ENCODE data around the gene PANK1.
"Not testable (repeated sequence)": the region's sequence is repeated elsewhere in the genome, so short reads cannot be mapped to it uniquely, and the experiment has no call there.

PANK1 gene

DNA sequence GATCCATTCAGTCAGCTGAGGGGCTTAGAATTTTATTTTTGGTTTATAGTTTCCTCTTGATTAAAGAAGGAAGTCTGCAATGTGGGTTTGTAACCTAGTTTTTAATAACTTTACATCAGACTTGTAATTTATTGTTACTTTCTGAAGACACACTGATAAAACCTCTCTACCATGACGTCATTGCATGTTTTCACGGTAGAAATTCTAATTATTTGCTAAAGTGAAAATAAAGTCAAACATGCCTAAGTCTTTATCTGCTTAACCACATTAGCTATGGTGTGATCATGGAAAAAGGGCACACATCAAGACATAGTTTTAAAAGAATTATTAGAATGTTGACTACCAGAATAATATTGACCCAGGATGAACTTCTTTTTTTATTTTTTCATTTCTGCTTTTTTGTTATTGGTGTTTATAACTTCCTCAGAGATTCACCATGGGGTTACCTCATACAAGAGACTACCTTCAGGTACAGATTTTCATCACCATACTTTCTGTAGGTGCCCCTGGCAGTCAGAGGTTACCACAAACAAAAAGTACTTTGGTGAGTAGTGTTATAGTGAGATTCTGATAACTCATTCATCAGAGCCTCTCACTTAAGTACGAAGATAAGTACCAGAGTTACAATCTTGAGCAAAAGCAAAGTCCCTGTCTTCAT is 7.0 kb upstream of the PANK1 start:
- no peak for DNase-seq

DNA sequence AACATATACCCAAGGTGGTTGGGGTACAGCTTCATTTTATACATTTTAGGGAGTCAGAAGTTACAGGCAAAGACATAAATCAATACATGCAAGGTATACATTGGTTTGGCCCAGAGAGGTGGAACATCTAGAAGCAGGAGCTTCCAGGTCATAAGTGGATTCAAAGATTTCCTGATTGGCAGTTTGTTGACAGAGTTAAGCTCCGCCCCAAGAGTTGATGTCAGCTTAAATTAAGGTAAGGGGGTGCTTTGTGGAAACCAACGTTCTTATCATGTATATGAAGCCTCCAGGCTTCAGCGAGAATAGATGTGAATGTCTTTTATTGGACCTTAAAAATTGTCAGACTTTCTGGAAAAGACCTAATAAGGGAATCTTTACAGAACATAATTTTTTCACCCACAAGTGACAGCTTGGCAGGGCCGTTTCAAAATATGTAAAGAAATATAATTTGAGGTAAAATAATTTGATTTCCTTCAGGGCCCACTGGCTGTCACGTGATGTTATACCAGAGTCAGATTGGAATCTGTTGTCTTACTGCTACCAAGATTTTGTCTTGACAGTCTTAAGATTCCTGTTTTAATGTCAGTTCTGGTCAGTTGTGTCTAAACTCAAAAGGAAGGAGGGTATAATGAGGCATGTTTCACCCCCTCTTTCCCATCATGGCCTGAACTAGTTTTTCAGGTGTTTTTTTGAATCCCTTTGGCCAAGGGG is 6.3 kb upstream of the PANK1 start:
- DNase-seq, result no peak

DNA sequence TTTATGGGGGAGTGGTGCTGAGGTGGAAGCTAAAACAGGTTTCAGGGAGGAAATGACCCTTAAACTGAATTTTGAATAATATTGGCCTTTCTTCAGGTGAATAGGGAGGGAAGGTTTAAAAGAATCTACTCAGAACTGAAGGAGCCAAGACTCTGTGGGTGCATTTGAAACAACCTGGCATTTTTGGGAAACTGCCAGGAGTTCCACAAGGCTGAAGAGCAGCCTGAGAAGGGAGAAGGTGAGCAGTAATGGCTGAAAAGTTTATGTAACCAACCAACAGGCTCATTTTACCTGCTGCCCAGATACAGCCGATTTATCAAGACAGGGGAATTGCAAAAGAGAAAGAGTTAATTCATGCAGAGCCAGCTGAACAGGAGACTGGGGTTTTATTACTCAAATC is 4.0 kb upstream of the PANK1 start:
- no peak for DNase-seq

- DNase-seq, result no peak
These were observed 3.0 kb upstream of the PANK1 start for GRCh38 chr10:89648074-89648473.

- DNase-seq, result no peak
These were observed 2.0 kb upstream of the PANK1 start for GRCh38 chr10:89646889-89647657.

- no peak for DNase-seq
These were observed 715 bp upstream of the PANK1 start for GRCh38 chr10:89645742-89646172.

DNA sequence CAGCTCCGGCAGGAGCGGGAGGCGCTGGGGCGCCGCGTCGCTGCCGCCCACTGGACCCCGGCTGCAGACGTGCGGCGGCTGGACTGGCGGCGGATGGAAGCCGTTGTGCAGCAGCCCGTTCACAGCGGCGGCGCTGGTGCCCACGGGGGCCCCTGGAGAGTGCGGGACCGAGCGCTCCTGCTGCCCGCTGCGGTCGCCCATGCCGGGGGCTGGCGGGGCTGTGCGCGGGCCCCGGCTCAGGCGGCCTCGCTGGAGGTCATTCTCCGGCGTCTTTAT is 413 bp downstream of the PANK1 start:
- no peak for DNase-seq

DNA sequence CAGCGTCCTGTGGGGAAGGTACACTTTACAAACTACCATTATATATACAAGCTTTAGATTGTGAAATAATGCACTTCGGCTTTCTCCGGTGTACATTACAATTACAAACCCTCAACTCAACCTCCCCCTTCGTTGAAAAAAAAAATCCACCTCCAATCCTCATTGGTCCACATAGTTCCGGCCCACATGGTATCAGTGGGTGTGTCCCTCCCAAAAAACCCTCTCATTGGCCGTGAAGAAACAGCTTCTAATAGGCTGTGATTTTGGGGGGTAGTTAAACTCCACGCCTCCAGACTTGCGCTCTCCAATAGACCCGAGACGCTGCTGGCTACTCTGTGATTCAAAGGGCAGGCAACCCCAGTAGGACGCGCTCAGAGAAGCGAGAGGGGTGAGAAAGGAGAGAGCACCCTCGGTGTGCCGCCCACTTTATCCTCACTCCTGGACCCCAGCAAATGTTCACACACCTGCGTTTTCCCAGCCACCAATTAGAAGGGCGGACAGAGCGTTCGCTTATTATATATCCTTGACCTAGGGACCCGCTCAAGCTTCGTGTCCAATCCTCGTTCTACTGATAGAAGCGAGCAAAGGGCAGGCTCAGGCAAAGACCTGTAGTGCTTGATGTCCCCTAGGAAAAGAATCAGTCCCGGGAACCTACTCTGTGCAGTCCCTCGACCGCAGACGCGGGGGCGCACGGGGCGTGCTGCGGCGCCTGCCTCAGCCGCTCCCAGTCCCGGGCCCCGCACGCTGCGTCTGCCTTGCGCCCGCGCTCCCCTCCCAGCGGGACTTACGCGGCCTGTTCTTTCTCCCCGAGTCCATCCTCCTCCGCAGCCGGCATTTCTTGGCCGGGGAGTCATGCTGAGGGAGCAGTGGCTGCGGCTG is 991 bp downstream of the PANK1 start:
- peak; percentile 93 for DNase-seq

DNA sequence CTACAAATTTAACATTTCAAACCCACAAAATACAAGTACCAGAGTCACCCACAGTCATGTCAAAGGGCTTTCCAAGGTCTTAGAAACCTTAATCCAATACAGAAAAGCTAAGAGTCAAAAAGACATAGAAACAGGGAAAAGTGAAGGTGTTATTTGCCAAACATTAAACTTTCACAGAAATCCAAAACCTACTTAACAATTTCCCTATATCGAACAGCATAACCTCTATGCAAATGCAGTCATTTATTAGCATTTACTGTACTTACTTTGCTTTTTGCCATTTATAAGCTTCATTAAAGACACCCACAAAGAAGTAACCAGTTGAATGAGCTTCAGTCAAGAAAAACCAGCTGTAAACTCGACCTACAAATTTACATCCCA is 1.6 kb downstream of the PANK1 start:
- DNase-seq, result no peak

GRCh38 chr10:89642193-89642592 is 2.8 kb downstream of the PANK1 start:
- no peak for DNase-seq

DNA sequence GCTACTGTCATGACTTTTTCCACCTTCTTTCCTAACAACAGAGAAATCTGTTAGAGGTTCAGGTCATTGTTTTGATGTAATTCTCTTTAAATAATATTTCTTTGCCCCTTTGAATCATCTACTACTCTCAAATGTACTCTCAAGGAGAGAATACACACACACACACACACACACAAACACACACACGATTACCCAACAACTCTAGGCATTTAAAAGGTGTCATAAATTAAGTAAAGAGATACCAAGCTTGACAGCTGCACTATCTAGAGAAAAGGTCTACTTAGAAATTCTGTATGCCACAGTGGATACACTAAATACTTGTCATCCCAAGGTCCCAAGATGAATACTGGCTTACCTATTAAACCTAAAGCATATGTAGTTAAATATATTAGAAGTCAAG is 4.8 kb downstream of the PANK1 start:
- no peak for DNase-seq

DNA sequence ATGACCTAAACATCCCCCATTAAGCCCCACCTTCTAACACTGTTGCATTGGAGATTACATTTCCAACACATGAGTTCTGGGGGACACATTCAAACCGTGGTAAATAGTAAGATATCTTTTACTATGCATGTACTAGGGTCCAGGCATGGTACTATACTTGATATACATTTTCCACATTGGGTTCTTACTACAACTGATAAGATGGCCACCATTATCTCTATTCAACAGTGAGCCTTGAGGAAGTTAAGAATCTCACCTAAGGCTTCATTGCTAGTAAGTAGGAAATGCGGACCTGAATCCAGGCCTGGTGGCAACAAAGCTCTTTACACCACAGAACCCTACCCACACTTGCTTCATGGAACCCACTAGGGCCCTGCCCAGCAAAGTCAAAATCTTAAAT is 5.7 kb downstream of the PANK1 start:
- DNase-seq, result no peak

- DNase-seq, result no peak
These were observed 7.9 kb downstream of the PANK1 start for GRCh38 chr10:89637113-89637512.

- no peak for DNase-seq
These were observed 10.4 kb downstream of the PANK1 start for GRCh38 chr10:89634637-89635036.

- DNase-seq, result no peak
These were observed 11.6 kb downstream of the PANK1 start for GRCh38 chr10:89633484-89633883.

- DNase-seq, result no peak
These were observed 12.2 kb downstream of the PANK1 start for GRCh38 chr10:89632824-89633223.

GRCh38 chr10:89627830-89628229 is 17.2 kb downstream of the PANK1 start:
- no peak for DNase-seq

- DNase-seq, result no peak
These were observed 19.8 kb downstream of the PANK1 start for GRCh38 chr10:89625041-89625765.

DNA sequence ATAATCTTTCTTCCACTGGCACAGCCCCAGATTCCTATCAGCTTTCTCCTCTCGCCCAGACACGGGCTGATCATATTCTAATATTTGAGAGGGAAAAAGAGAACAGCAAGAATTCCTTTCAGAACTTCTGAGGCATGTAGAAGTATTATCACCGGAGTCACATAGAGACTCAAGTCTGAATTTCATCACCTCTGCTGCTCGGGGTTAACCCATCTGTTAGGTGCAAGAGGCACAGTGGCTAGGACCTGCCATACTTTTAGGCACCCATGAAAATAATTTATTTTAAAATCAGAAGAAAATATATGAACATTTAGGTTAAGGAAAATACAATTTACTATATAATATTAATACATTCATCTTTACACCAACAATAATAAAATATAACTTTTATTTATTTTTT is 21.0 kb downstream of the PANK1 start:
- DNase-seq, result no peak

DNA sequence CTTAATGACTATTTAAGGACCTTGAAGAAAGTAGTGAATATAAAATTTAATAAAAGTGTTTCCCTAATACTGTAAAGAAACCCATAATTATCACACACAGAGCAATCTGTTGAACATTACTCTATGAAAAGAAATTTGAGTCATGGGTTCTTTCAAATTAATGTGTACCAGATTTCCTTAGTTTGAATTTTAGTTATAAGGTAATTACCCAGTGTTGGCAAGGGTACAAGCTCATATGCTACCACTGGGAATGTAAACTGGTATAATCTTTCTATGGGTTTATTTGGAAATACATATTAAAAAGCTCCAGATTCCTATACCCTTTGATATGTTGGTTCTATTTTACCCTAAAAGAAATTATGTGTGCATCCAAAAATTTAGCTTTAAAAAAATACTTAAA is 22.9 kb downstream of the PANK1 start:
- DNase-seq, result no peak

DNA sequence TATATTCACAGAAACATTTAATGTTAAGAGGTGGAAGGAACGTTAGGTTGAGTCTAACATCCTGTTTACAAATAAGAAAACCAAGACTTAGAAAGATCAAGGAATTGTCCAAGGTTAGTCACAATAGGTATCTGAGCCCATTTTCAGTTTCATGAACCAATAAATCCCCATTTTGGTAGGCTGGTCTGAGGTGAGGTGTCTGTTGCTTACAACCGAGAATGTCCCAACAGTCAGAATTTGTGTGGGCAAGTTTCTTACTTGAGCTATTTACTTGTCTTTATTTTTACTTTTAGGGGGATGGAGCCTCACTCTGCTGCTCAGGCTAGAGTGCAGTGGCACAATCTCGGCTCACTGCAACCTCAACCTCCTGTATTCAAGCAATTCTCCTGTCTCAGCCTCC is 23.6 kb downstream of the PANK1 start:
- DNase-seq, result no peak

DNA sequence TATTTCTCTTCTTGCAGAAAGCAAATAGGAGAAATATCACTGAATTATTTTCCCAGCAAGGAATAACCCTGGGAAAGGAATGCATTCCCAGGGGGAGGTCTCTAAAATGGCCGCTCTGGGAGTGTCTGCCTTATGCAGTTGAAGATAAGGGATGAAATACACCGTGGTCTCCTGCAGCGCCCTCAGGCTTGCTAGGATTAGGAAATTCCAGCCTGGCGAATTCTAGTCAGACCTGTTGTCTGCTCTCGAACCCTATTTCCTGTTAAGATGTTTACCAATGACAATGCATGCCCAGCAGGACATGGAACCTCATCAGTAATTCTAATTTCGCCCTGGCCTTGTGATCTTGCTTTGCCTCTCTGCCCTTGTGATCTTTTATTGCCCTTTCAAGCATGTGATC is 24.7 kb downstream of the PANK1 start:
- DNase-seq, result not testable (repeated sequence)

DNA sequence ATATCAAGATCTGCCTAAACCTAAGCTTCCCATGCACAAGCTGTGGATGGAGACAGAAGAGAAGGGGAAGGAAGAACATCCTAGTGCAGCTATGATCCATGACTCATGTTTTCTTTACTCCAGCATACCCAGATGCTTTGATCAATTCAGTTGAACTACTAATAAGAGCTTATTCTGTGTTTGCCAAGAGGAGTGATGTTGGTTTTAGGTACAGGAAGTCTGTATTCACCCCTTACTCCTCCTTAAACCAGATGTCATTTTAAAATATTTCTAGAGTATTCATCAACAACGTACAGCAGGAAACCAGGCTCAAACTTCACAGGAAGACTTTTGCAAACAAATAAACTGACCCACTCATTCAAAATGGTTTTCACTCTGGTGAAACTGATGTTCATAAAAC is 29.2 kb downstream of the PANK1 start:
- no peak for DNase-seq
